Midbrain (tissue), 1 donor: ENCODE measurements around the gene LRRC4B.
A peak's percentile ranks its signal among the peaks of the same experiment; 100 is the strongest.

Source experiments
- DNase-seq: peaks from one replicate; lab custom pipeline; 2025; lab: John Stamatoyannopoulos, UW

The LRRC4B gene

GRCh38 chr19:50506700-50507099 lies 61.5 kb downstream of the LRRC4B start:
- no peak for DNase-seq

GRCh38 chr19:50505856-50506611 lies 62.2 kb downstream of the LRRC4B start:
- DNase-seq = no peak

GRCh38 chr19:50501568-50502475 lies 66.4 kb downstream of the LRRC4B start:
- DNase-seq = no peak

- no peak for DNase-seq
Measured at GRCh38 chr19:50501186-50501567, 67.1 kb downstream of the LRRC4B start.

- DNase-seq = no peak
Measured at GRCh38 chr19:50500753-50501151, 67.5 kb downstream of the LRRC4B start.

GRCh38 chr19:50500060-50500752 lies 68.0 kb downstream of the LRRC4B start:
- peak; percentile 39 for DNase-seq

GRCh38 chr19:50498219-50499056 lies 69.8 kb downstream of the LRRC4B start:
- no peak for DNase-seq

- DNase-seq = no peak
Measured at GRCh38 chr19:50497022-50497405, 71.2 kb downstream of the LRRC4B start.

- peak; percentile 95 for DNase-seq
Measured at GRCh38 chr19:50496189-50497021, 71.8 kb downstream of the LRRC4B start.

GRCh38 chr19:50495020-50495531 lies 73.2 kb downstream of the LRRC4B start:
- DNase-seq = no peak

- DNase-seq = no peak
Measured at GRCh38 chr19:50494186-50495019, 73.8 kb downstream of the LRRC4B start.

GRCh38 chr19:50493171-50493570 lies 75.1 kb downstream of the LRRC4B start:
- DNase-seq = no peak

GRCh38 chr19:50492303-50493052 lies 75.8 kb downstream of the LRRC4B start:
- DNase-seq = no peak

GRCh38 chr19:50490991-50491472 lies 77.2 kb downstream of the LRRC4B start:
- DNase-seq = no peak

- no peak for DNase-seq
Measured at GRCh38 chr19:50490411-50490811, 77.8 kb downstream of the LRRC4B start.

- no peak for DNase-seq
Measured at GRCh38 chr19:50489461-50490011, 78.7 kb downstream of the LRRC4B start.

GRCh38 chr19:50488389-50489194 lies 79.6 kb downstream of the LRRC4B start:
- no peak for DNase-seq
